Activated CD4-positive, alpha-beta T cell treated with anti-CD3 and anti-CD28 coated beads for 36 hours (primary cell): ENCODE results near the gene LAMB4. TPM values are rescaled to one million over a fixed set of nuclear protein-coding genes. Genes with fewer than 3 reads are reported as not detected.
"Not testable (repeated sequence)": the region's sequence is repeated elsewhere in the genome, so short reads cannot be mapped to it uniquely, and the experiment has no call there.

Experiments
- ATAC-seq: fragments of 200-7000 bp; cut with Tn5 transposase; one replicate; pipeline ENCODE4 v1.10.0; 2021; ENCODE audit warnings: mild to moderate bottlenecking, moderate library complexity
- CTCF ChIA-PET: fragments of 350-600 bp; sonication (Branson Sonifier 250); formaldehyde crosslinking; loops from one replicate; lab custom pipeline; 2021; ENCODE audit warnings: antibody characterized with exemption; lab: Charles Lee
- POLR2A ChIA-PET: fragments of 350-600 bp; sonication (Branson Sonifier 250); formaldehyde crosslinking; loops from one replicate; lab custom pipeline; 2021; ENCODE audit warnings: antibody characterized with exemption, inconsistent platforms; lab: Charles Lee
- DNase-seq: peaks from one replicate; pipeline ENCODE4 v3.0.0-alpha.2; 2020
- H3K27ac Mint-ChIP-seq: one replicate; pipeline ENCODE4 v1.8.0; 2021; ENCODE audit warnings: mixed read lengths
- H3K27me3 Mint-ChIP-seq: one replicate; pipeline ENCODE4 v1.8.0; 2021; ENCODE audit warnings: mixed read lengths
- H3K36me3 Mint-ChIP-seq: one replicate; pipeline ENCODE4 v1.8.0; 2021; ENCODE audit warnings: low read depth, mixed read lengths
- H3K4me1 Mint-ChIP-seq: one replicate; pipeline ENCODE4 v1.8.0; 2021; ENCODE audit warnings: mixed read lengths
- H3K4me3 Mint-ChIP-seq: one replicate; pipeline ENCODE4 v1.8.0; 2021; ENCODE audit warnings: mild to moderate bottlenecking, moderate library complexity, mixed read lengths
- H3K9me3 Mint-ChIP-seq: one replicate; pipeline ENCODE4 v1.8.0; 2021; ENCODE audit warnings: low read depth, mixed read lengths
- intact Hi-C, 2 experiments: fragments of 100-400 bp; cut with DNase I in 1 of 2; cut with micrococcal nuclease in 1 of 2; formaldehyde crosslinking; loops; one replicate each; pipeline versions ENCODE4 v1.14.2 to v1.15.1; 2022 to 2024; cut with DNase I, micrococcal nuclease
- total RNA-seq, 2 experiments: library from RNA; stranded (reverse); gene quantifications; one replicate each; pipeline ENCODE4 v1.2.3, GENCODE V29; 2021

The LAMB4 gene
- total RNA-seq, 2 experiments from 2014 or later = not detected

- ATAC-seq (no peak), DNase-seq (no peak)
- ChIA-PET POLR2A (no interaction called here), CTCF (interaction anchor here (0.6 kb wide), 1 partner anchor 1351 kb away, joined by 5 read pairs; no protein-coding TSS in a partner anchor)
- no peaks in the 10 kb centered on the region for H3K9me3 Mint-ChIP-seq
- no peak overlapping the region for H3K4me3 Mint-ChIP-seq
- H3K27me3 Mint-ChIP-seq = peaks cover 2% of the 10 kb centered on the region
- H3K36me3 Mint-ChIP-seq = no peaks in the 10 kb centered on the region
- H3K4me1 Mint-ChIP-seq = no peaks in the 10 kb centered on the region
- intact Hi-C loops = no loop called here
- H3K27ac Mint-ChIP-seq = no peak overlapping the region
Observed at GRCh38 chr7:108045669-108046068, 84.5 kb downstream of the LAMB4 start.

- ChIA-PET CTCF (interaction anchor here (0.6 kb wide), 1 partner anchor 1351 kb away, joined by 5 read pairs; no protein-coding TSS in a partner anchor), POLR2A (no interaction called here)
- Mint-ChIP-seq H3K27me3 (peaks cover 4% of the 10 kb centered on the region), H3K27ac (no peak overlapping the region), H3K9me3 (no peaks in the 10 kb centered on the region), H3K36me3 (no peaks in the 10 kb centered on the region), H3K4me3 (no peak overlapping the region), H3K4me1 (no peaks in the 10 kb centered on the region)
- no peak for ATAC-seq
- DNase-seq = no peak
- intact Hi-C loops = no loop called here
Observed at GRCh38 chr7:108045154-108045553, 85.0 kb downstream of the LAMB4 start.

GRCh38 chr7:108044345-108044744, 85.8 kb downstream of the LAMB4 start:
- DNase-seq (no peak), ATAC-seq (no peak)
- H3K4me3 Mint-ChIP-seq = no peak overlapping the region
- intact Hi-C loops = no loop called here
- H3K27me3 Mint-ChIP-seq = peaks cover 4% of the 10 kb centered on the region
- no peak overlapping the region for H3K27ac Mint-ChIP-seq
- ChIA-PET CTCF (no interaction called here), POLR2A (no interaction called here)
- no peaks in the 10 kb centered on the region for H3K4me1 Mint-ChIP-seq
- H3K36me3 Mint-ChIP-seq = no peaks in the 10 kb centered on the region
- no peaks in the 10 kb centered on the region for H3K9me3 Mint-ChIP-seq

GRCh38 chr7:108038986-108039385, 91.2 kb downstream of the LAMB4 start:
- Mint-ChIP-seq H3K4me3 (no peak overlapping the region), H3K4me1 (no peaks in the 10 kb centered on the region), H3K9me3 (no peaks in the 10 kb centered on the region), H3K27ac (no peak overlapping the region), H3K27me3 (peaks cover 7% of the 10 kb centered on the region), H3K36me3 (no peaks in the 10 kb centered on the region)
- DNase-seq = no peak
- no peak for ATAC-seq
- intact Hi-C loops = no loop called here
- ChIA-PET POLR2A (no interaction called here), CTCF (no interaction called here)

- Mint-ChIP-seq H3K9me3 (no peaks in the 10 kb centered on the region), H3K27me3 (peaks cover 7% of the 10 kb centered on the region), H3K4me3 (no peak overlapping the region), H3K36me3 (no peaks in the 10 kb centered on the region), H3K27ac (no peak overlapping the region), H3K4me1 (no peaks in the 10 kb centered on the region)
- ChIA-PET CTCF (interaction anchor here (1.2 kb wide), 1 partner anchor 574 kb away, joined by 3 read pairs; no protein-coding TSS in a partner anchor), POLR2A (no interaction called here)
- intact Hi-C loops = no loop called here
- no peak for DNase-seq
- ATAC-seq = no peak
Observed at GRCh38 chr7:108037741-108038140, 92.4 kb downstream of the LAMB4 start.

- no peaks in the 10 kb centered on the region for H3K4me1 Mint-ChIP-seq
- no peak for DNase-seq
- no peak overlapping the region for H3K4me3 Mint-ChIP-seq
- H3K36me3 Mint-ChIP-seq = no peaks in the 10 kb centered on the region
- H3K27me3 Mint-ChIP-seq = peaks cover 7% of the 10 kb centered on the region
- ChIA-PET POLR2A (no interaction called here), CTCF (interaction anchor here (1.2 kb wide), 1 partner anchor 574 kb away, joined by 3 read pairs; no protein-coding TSS in a partner anchor)
- ATAC-seq = no peak
- intact Hi-C loops = no loop called here
- no peak overlapping the region for H3K27ac Mint-ChIP-seq
- H3K9me3 Mint-ChIP-seq = no peaks in the 10 kb centered on the region
Observed at GRCh38 chr7:108037140-108037539, 93.0 kb downstream of the LAMB4 start.

GRCh38 chr7:108034586-108034985, 95.6 kb downstream of the LAMB4 start:
- ATAC-seq (no peak), DNase-seq (no peak)
- intact Hi-C loops = no loop called here
- no peak overlapping the region for H3K4me3 Mint-ChIP-seq
- H3K27me3 Mint-ChIP-seq = peaks cover 4% of the 10 kb centered on the region
- CTCF ChIA-PET = interaction anchor here (1.5 kb wide), 1 partner anchor 111 kb away, joined by 3 read pairs; no protein-coding TSS in a partner anchor
- H3K27ac Mint-ChIP-seq = no peak overlapping the region
- POLR2A ChIA-PET = no interaction called here
- H3K9me3 Mint-ChIP-seq = no peaks in the 10 kb centered on the region
- no peaks in the 10 kb centered on the region for H3K4me1 Mint-ChIP-seq
- H3K36me3 Mint-ChIP-seq = no peaks in the 10 kb centered on the region

GRCh38 chr7:108033776-108034497, 96.2 kb downstream of the LAMB4 start:
- DNase-seq = no peak
- POLR2A ChIA-PET = no interaction called here
- no peaks in the 10 kb centered on the region for H3K4me1 Mint-ChIP-seq
- no peaks in the 10 kb centered on the region for H3K36me3 Mint-ChIP-seq
- intact Hi-C loops = no loop called here
- no peak overlapping the region for H3K27ac Mint-ChIP-seq
- H3K9me3 Mint-ChIP-seq = no peaks in the 10 kb centered on the region
- no peak overlapping the region for H3K4me3 Mint-ChIP-seq
- peaks cover 6% of the 10 kb centered on the region for H3K27me3 Mint-ChIP-seq
- no peak for ATAC-seq
- CTCF ChIA-PET = interaction anchor here (1.5 kb wide), 1 partner anchor 112 kb away, joined by 3 read pairs; no protein-coding TSS in a partner anchor

- H3K27me3 Mint-ChIP-seq, H3K9me3 Mint-ChIP-seq, POLR2A ChIA-PET, intact Hi-C loops, ATAC-seq, H3K4me1 Mint-ChIP-seq, H3K4me3 Mint-ChIP-seq, H3K36me3 Mint-ChIP-seq, H3K27ac Mint-ChIP-seq, DNase-seq: not testable (repeated sequence)
- CTCF ChIA-PET = interaction anchor here (1.5 kb wide), 1 partner anchor 112 kb away, joined by 3 read pairs; no protein-coding TSS in a partner anchor
Observed at GRCh38 chr7:108033309-108033708, 96.9 kb downstream of the LAMB4 start.

GRCh38 chr7:108030516-108030915, 99.6 kb downstream of the LAMB4 start:
- ATAC-seq (no peak), DNase-seq (no peak)
- Mint-ChIP-seq H3K36me3 (no peaks in the 10 kb centered on the region), H3K27me3 (peaks cover 3% of the 10 kb centered on the region), H3K27ac (no peak overlapping the region), H3K4me3 (no peak overlapping the region), H3K9me3 (no peaks in the 10 kb centered on the region), H3K4me1 (no peaks in the 10 kb centered on the region)
- CTCF ChIA-PET = no interaction called here
- intact Hi-C loops = no loop called here
- POLR2A ChIA-PET = no interaction called here

GRCh38 chr7:108029034-108029433, 101.1 kb downstream of the LAMB4 start:
- CTCF ChIA-PET = no interaction called here
- no peak overlapping the region for H3K4me3 Mint-ChIP-seq
- intact Hi-C loops = no loop called here

GRCh38 chr7:108028111-108028510, 102.0 kb downstream of the LAMB4 start:
- POLR2A ChIA-PET = no interaction called here
- Mint-ChIP-seq H3K4me1 (no peaks in the 10 kb centered on the region), H3K27ac (no peak overlapping the region), H3K36me3 (no peaks in the 10 kb centered on the region), H3K9me3 (no peaks in the 10 kb centered on the region), H3K4me3 (no peak overlapping the region), H3K27me3 (peaks cover 10% of the 10 kb centered on the region)
- intact Hi-C loops = no loop called here
- DNase-seq = no peak
- ATAC-seq = no peak
- CTCF ChIA-PET = no interaction called here

More at GRCh38 chr7:108029034-108029433, 101.1 kb downstream of the LAMB4 start:
- ATAC-seq (no peak), DNase-seq (no peak)
- peaks cover 10% of the 10 kb centered on the region for H3K27me3 Mint-ChIP-seq
- H3K9me3 Mint-ChIP-seq = no peaks in the 10 kb centered on the region
- H3K36me3 Mint-ChIP-seq = no peaks in the 10 kb centered on the region
- H3K4me1 Mint-ChIP-seq = no peaks in the 10 kb centered on the region
- no peak overlapping the region for H3K27ac Mint-ChIP-seq
- POLR2A ChIA-PET = no interaction called here
